Stimulated activated CD4-positive, alpha-beta T cell treated with anti-CD3 and anti-CD28 coated beads, Interleukin-12 subunit alpha, Interleukin-12 subunit beta, amount 100 ng/mL, for 24 hours (primary cell): ENCODE results near the gene EWSR1.
"Not testable (repeated sequence)": the region's sequence is repeated elsewhere in the genome, so short reads cannot be mapped to it uniquely, and the experiment has no call there.

Experiments used
- DNase-seq, 2 experiments: peaks; one replicate each; pipeline ENCODE4 v3.0.0-alpha.2; 2020; ENCODE audit warnings: low read depth in 2 of 2

EWSR1 gene

DNA sequence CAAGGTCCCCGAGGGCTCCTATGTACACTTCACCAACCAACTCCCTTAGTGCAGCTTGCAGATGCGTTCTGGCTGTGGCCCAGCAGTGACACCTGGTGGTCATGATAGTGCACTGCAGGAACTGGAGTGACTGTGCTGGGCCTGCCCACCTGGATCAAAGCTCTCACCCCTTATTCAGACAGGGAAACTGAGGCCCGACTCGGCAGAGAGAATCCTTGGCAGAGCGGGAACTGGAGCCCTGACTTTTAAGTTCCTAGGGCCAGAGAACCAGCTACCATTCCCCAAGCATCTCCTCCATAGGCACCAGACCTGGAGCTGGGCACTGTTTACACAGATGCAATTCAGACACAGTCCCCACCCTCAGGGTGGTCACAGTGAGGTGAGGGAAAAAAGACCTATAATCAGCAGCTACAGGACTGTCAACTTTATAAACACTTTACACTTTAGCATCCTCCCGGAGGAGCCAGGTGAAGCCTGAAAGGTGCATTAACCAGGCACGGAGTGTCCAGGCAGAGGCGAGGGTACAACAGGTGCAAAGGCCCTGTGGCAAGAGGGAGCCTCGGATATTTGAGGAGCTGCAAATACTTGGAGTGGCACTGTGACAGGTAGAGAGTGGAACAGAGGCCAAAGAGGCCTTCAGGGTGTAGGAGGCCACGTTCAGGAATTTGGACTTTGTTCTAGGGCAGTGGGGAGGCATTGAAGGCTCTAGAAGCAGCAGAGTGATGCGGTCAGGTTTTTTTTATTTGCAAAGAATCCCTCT, 22.3 kb upstream of the EWSR1 start:
- peak; percentile 35 to 66 for DNase-seq

DNA sequence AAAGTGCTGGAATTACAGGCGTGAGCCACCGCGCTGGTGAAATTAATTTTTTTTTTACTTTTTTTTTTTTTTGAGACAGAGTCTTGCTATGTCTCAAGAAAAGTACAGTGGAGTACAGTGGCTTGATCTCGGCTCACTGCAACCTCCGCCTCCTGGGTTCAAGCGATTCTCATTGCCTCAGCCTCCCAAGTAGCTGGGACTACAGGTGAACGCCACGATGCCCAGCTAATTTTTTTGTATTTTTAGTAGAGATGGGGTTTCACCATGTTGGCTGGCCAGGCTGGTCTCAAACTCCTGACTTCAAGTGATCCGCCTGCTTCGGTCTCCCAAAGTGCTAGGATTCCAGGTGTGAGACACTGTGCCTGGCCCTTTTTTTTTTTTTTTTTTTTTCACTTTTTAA, 20.2 kb upstream of the EWSR1 start:
- not testable (repeated sequence) for DNase-seq

DNA sequence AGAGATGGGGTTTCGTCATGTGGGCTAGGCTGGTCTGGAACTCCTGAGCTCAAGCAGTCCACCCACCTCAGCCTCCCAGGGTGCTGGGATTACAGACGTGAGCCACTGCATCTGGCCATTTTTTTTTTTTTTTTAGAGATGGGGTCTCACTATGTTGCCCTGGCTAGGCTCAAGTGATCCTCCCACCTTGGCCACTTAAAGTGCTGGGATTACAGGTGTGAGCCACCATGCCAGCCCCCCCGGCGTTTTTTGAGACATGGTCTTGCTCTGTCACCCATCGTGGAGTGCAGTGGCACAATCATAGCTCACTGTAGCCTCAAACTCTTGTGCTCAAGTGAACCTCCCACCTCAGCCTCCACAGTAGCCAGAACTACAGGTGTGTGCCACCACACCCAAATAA, 16.8 kb upstream of the EWSR1 start:
- DNase-seq = no peak

- DNase-seq = no peak
These were observed 15.8 kb upstream of the EWSR1 start for GRCh38 chr22:29251981-29252911.

- no peak for DNase-seq
These were observed 14.3 kb upstream of the EWSR1 start for GRCh38 chr22:29253561-29254285.

- DNase-seq = no peak
These were observed 13.8 kb upstream of the EWSR1 start for GRCh38 chr22:29254286-29254660.

DNA sequence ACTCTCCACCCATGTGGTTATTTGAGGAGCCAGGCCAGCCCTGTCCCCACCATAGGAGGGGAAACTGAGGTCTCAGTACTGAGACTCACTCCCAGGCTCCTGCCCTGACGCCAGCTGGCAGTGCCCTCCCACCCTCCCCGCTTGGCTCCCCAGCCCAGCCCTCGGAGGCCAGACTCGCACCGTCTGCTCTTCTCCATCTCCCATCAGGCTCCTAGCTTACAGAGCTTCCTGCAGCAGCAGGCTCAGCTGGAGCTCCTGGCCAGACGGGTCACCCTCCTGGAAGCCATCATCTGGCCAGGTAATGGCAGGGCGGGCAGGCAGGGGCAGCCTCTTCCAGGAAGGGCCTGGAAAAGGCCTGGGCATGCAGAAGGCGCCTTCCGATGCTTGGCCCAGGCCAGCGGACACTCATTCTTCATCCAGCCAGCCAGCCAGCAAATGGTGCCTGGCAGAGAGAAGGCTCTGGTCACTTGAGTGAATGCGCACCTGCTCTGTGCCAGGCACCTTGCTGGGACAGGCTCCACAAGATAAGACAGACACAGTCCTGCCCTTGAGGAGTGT, 12.9 kb upstream of the EWSR1 start:
- DNase-seq = no peak

GRCh38 chr22:29256606-29257325, 11.3 kb upstream of the EWSR1 start:
- DNase-seq = no peak

- DNase-seq = no peak
These were observed 10.3 kb upstream of the EWSR1 start for GRCh38 chr22:29257751-29258181.

- DNase-seq = no peak
These were observed 9.4 kb upstream of the EWSR1 start for GRCh38 chr22:29258407-29259252.

DNA sequence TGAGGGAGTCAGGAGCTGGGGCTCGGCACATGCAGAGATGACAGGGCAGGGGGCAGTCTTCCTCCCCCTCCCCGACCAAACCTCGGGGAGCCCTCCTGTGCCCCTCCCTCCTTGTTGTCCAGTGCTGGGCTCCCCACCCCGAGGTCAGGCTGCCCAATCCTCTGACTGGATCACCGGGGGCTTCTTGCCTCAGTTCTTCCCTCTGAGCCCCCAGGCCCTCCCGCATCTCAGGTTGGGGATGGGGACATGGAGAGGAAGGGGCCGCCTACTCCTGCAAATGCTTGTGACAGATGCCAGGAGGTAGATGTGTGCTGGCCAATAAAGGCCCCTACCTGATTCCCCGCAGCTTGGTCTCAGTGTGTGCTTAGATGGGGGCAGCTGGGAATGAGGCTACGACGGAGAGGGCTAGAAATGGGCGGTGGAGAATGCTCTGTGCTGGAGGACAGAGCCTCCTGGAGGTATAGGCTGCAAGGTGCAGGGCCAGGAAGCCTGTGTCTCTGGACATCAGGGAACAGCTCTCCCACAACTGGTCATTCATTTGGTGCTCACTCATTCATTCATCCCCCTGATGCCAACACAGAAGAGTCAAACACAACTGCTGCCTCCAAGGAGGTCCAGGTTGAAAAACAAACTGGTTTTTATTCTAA, 8.7 kb upstream of the EWSR1 start:
- DNase-seq = no peak

GRCh38 chr22:29260031-29260560, 8.0 kb upstream of the EWSR1 start:
- no peak for DNase-seq

- no peak for DNase-seq
These were observed 7.3 kb upstream of the EWSR1 start for GRCh38 chr22:29260601-29261315.

DNA sequence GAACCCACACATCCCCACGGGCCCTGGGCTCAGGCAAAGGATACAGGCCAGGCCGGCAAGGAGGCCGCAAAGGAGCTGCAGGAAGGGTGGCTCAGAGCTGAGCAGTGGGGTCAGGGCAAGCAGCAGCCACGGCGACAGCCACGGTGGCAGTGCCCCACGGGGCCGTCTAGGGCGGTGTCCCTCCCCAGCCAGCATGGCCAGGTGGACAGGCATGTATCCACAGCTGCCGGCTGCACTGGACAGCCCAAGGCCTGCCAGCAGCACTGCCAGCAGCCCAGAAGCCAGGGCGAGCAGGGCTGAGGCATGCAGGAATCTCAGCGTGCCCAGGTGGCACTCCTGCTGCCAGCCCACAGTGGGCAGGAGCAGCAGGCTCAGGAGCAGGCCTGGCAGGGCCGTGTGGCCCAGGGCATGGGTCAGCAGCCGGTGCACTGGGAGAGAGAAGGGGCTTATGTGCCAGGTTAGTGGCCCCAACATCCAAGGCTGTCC, 4.2 kb upstream of the EWSR1 start:
- no peak for DNase-seq

- DNase-seq = no peak
These were observed 2.8 kb upstream of the EWSR1 start for GRCh38 chr22:29265305-29265704.

GRCh38 chr22:29265929-29266328, 2.1 kb upstream of the EWSR1 start:
- no peak for DNase-seq

GRCh38 chr22:29266564-29267461, 1.3 kb upstream of the EWSR1 start:
- no peak for DNase-seq

- DNase-seq = no peak
These were observed 608 bp upstream of the EWSR1 start for GRCh38 chr22:29267462-29267857.
